UCSD-AML1 (cell line): ENCODE data around the gene NPEPPS.
"Not testable (repeated sequence)": the region's sequence is repeated elsewhere in the genome, so short reads cannot be mapped to it uniquely, and the experiment has no call there.

ENCODE experiments used
- DNase-seq: peaks from one replicate; lab custom pipeline; 2025; ENCODE audit not compliant: unreplicated experiment; lab: John Stamatoyannopoulos, UW

NPEPPS gene

DNA sequence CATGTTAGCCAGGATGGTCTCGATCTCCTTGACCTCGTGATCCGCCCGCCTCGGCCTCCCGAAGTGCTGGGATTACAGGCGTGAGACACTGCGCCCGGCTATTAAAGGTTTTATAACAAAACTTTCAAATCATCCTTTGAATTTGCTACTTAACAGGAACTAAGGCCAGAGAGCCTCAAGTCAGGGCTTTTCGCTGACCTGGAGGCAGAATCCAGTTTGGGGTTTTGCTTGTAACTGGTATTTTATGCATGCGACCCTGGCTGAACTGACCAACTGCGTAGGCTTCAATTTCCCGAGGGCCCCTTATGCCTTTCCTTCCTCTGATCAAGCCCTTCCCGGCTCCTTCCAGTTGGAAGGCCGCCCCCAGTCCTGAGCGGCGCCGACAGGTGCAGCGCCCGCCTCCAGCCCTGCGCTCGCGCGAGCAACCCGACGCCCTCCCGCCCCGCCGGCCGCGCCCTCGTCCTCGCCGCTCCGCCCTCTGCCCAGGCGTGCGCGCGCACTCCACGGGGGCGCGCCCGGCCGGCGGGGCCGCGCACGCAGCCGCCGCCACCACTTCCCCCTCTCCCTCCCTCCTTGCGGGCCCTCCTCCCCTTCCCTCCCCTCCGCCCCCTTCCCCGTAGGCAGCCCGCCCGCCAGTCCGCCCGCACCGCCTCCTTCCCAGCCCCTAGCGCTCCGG is at the start of gene NPEPPS:
Gene NPEPPS (plus strand): TSS at position 552 of the 676 bp plus-strand sequence. CDS start 193 bp downstream, outside the sequence.
- DNase-seq: peak; percentile 89

- not testable (repeated sequence) for DNase-seq
These were observed 39.1 kb upstream of the NPEPPS start for GRCh38 chr17:47491841-47492212.

DNA sequence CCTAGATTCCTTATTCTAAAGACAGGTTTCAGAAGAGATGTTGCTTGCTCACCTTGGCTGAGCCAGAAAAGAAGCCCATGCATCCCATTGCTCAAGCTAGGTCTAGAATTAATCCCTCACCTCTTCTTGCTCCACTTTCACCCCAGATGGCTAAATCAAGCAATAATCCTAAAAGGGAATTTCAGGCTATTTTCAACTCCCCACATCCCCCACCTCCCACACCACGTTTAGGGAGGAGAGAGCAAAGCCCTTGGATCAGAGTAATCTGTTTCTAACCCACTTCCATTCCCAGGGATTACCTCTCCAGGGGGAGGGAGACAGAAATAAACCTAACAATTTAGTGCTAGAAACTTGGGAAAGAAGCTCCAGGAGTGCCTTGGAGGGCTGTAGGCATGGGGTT is 31.8 kb upstream of the NPEPPS start:
- DNase-seq: not testable (repeated sequence)

DNA sequence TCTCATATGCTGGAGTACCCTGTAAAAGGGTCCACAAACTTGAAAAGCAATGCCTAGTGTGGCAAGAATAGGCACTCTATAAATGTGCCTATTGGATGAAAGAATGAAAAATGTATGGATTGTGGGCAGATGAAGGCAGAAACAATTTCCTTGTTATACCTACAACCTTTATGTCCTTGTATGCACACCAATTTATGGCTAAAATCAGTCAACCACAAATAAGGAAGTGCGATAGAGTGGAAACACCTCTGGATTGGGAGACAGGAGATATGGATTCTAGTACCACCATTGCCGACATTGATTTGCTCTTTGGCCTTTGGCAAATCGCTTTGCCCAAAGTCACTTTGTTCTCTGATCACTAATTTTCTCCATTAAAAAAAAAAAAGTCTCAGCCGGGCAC is 31.4 kb upstream of the NPEPPS start:
- not testable (repeated sequence) for DNase-seq

- DNase-seq: peak; percentile 7
These were observed 30.3 kb upstream of the NPEPPS start for GRCh38 chr17:47500620-47501019.

DNA sequence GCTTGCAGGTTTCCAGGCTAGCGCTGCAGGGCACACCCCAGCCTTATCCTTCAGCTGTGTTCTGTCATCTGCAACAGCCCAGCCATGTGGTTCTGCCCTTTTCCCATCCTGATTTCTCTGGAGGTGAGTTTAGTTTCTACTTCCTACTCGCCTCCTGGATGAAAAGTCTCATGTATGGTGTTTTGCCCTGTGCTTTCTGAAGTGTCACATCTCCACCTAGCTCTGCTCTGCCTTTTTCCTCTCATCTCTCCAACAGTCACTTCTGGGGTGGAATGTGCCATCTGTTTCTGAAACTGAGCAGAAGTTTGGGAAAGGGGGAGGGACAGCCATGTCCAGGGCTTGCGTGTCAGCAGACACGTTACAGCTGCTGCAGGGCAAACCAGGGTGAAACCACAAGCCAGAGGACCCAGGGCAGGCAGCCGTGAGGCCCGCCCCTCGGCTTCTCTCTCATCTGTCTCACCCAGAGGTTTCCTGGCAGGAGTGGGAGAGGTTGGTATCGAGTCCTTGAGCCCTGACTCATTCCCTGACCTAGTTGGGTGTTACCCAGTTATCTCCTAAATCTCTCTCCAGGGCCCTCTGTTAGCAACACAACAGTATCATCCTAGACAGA is 28.7 kb upstream of the NPEPPS start:
- DNase-seq: peak; percentile 38

DNA sequence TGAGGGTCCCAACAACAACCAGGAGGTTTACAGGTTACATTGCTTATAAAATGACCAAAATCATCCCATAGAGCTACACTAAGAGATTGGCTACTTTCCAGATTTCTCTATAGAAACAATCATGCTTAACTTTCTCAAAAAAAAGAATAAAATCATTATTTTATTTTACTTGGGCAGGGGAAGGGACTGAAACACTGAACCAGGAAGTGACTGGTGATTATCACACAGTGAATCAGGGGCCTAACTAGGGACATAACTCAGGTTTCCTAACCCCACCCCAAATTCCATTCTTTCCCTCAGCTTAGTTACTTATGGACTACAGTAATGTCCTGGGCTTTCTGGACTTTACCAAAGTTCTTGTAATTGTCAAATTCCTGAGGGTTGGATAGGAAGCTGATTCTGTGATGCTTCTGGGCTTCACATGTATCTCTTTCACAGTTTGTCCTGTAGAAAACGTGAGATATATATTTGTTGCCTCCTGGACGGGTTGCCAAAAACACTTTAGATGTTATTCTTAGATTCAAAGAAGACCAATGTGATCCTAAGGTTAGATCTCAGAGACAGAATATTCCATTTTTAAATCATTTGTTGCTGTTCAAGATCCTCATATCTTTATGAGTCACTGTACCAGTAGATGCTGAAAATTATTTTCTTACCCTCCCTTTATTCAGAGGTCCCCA is 28.0 kb upstream of the NPEPPS start:
- DNase-seq: not testable (repeated sequence)

DNA sequence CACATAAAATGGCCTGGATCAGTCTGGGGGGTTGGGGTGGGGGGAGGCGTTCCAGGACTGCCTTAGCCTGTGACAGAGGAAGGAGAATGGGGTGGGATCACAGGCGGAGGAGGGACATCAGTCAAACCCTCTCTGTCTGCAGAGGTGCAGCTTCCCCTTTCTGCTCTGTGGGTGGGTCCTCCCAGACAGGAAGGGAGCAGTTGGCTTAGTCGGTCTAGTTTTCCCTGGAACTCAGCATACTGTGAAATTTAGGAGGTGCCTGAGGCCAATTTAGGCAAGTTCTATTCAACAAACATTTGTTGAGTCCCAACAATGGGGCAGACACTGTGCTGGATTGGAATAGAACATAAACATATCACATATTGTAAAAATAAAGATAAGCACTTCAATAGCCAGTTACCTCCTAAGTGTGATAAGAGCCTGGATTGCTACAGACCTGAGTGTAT is 19.2 kb upstream of the NPEPPS start:
- peak; percentile 57 for DNase-seq

GRCh38 chr17:47513301-47513700 is 17.6 kb upstream of the NPEPPS start:
- not testable (repeated sequence) for DNase-seq

- DNase-seq: not testable (repeated sequence)
These were observed 12.0 kb upstream of the NPEPPS start for GRCh38 chr17:47518880-47519279.

- not testable (repeated sequence) for DNase-seq
These were observed 11.5 kb upstream of the NPEPPS start for GRCh38 chr17:47519365-47519764.

DNA sequence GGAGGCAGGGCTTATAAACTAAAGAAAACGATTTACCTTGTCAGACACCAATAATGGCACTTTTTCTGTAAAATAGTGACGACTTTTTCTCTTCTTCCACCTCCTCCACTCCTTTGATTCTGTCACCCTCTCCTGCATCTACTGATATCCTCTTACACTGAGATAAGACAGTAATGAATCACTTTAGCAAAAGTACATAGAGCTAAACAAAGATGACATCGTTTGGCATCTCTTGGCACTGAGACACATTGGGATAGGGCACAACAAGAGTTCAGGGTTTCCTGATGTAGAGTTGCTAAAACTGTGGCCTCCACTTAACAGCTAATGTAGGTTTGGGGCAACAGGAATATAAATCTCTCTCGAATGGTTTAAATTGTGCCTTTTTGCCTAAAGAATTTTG is 10.6 kb upstream of the NPEPPS start:
- DNase-seq: not testable (repeated sequence)

GRCh38 chr17:47521434-47521833 is 9.5 kb upstream of the NPEPPS start:
- not testable (repeated sequence) for DNase-seq

DNA sequence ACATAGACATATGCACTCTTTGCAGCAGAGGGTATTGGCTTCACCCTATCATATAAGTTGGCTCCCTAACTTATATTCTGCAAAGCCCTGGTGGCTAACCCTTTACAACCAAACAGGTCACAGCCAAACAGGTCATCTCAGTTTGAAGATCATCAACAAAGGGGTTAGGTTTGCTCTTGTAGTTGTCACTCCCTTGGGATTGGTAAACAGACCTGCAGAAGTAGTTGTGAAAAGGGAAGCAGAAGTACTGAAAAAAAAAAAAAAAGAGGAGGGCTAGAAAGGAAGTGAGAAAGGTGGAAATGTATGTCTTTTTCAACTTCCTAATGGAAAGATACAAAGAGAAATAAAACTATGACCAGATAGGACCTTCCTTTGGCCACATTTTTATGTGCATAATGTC is 8.6 kb upstream of the NPEPPS start:
- DNase-seq: not testable (repeated sequence)

- DNase-seq: not testable (repeated sequence)
These were observed 419 bp downstream of the NPEPPS start for GRCh38 chr17:47531233-47531820.

- not testable (repeated sequence) for DNase-seq
These were observed 8.2 kb downstream of the NPEPPS start for GRCh38 chr17:47539085-47539484.

- not testable (repeated sequence) for DNase-seq
These were observed 10.8 kb downstream of the NPEPPS start for GRCh38 chr17:47541676-47542075.

DNA sequence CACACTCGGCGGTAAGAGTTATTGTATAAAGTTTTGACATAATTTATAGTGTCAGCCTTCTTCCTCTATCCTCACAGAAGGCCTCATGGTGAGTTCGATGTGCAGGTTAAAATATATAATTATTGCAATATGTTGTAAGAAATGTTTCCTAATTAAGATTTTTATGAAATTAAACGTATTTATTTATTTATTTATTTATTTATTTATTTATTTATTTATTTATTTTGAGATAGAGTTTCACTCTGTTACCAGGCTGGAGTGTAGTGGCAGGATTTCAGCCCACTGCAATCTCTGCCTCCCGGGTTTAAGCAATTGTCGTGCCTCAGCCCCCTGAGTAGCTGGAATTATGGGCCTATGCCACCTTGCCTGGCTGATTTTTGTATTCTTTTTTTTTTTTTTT is 13.4 kb downstream of the NPEPPS start:
- DNase-seq: not testable (repeated sequence)

DNA sequence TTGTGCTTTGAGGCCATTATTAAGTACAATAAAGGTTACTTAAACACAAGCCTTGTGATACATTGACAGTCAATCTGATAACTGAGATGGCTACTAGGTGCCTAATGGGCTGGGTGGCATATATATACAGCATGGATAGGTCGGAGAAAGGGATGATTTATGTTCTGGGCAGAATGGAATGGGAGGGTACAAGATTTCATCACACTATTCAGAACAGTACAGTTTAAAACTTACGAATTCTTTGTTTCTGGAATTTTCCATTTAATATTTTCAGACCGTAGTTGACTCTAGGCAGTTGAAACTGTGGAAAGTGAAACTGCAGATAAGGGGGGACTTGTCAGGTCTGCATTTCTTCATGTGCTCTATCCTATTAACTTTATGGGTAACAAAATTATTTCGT is 23.8 kb downstream of the NPEPPS start:
- not testable (repeated sequence) for DNase-seq

DNA sequence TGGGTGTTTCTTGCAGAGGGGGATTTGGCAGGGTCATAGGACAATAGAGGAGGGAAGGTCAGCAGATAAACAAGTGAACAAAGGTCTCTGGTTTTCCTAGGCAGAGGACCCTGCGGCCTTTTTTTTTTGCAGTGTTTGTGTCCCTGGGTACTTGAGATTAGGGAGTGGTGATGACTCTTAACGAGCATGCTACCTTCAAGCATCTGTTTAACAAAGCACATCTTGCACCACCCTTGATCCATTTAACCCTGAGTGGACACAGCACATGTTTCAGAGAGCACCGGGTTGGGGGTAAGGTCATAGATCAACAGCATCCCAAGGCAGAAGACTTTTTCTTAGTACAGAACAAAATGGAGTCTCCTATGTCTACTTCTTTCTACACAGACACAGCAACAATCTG is 25.2 kb downstream of the NPEPPS start:
- DNase-seq: not testable (repeated sequence)

DNA sequence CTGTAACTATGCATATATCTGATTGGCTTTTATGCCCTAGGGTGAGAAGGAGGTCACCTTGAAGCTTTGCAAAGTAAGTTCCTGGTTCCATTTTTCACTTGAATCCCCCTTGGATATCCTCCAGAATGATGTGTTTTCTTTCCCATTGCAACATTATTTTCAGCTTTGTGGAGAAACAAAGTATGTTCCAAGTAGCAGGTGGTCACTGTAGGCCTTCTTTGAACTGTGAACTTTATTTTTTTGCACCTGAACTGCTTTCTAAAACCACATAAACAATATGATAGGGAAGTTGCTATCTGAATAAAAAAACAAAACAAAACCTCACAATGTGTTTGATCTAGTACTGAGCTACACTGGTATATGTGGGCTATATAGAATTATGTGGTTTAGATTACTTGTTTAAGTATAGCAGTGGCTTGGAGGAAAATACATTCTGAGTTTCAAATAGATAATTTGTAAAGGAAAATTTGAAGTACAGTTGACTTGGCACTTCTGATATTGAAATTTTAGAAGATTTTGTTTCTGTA is 29.7 kb downstream of the NPEPPS start:
- DNase-seq: not testable (repeated sequence)
